ENCODE measurements around the gene TNFRSF17. TPM values are rescaled to one million over a fixed set of nuclear protein-coding genes. Genes with fewer than 3 reads are reported as not detected.

Gene TNFRSF17
- total RNA-seq: not detected in 2 replicates

DNA sequence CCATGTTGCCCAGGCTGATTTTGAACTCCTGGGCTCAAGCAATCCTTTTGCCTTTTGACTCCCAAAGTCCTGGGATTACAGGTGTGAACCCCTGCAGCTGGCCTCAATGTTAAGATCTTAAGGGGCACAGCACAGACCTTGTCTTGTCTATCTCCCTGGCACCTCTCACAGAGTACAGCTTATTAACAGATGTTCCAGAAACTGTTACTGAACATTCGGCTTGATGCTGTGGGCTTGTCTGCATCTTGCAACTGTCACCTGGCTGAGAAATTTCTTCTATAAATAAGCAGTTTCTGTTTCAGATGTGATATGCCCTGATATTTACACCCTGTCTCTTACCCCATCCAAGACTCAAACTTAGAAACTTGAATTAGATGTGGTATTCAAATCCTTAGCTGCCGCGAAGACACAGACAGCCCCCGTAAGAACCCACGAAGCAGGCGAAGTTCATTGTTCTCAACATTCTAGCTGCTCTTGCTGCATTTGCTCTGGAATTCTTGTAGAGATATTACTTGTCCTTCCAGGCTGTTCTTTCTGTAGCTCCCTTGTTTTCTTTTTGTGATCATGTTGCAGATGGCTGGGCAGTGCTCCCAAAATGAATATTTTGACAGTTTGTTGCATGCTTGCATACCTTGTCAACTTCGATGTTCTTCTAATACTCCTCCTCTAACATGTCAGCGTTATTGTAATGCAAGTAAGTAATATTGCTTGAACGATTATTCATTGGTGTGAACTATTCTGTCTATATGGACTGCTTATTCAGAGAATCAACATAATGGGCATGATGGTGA is at the start of gene TNFRSF17:
Gene TNFRSF17 (plus strand): TSS at position 450 of the 791 bp plus-strand sequence. CDS start 115 bp downstream, at position 565.

DNA sequence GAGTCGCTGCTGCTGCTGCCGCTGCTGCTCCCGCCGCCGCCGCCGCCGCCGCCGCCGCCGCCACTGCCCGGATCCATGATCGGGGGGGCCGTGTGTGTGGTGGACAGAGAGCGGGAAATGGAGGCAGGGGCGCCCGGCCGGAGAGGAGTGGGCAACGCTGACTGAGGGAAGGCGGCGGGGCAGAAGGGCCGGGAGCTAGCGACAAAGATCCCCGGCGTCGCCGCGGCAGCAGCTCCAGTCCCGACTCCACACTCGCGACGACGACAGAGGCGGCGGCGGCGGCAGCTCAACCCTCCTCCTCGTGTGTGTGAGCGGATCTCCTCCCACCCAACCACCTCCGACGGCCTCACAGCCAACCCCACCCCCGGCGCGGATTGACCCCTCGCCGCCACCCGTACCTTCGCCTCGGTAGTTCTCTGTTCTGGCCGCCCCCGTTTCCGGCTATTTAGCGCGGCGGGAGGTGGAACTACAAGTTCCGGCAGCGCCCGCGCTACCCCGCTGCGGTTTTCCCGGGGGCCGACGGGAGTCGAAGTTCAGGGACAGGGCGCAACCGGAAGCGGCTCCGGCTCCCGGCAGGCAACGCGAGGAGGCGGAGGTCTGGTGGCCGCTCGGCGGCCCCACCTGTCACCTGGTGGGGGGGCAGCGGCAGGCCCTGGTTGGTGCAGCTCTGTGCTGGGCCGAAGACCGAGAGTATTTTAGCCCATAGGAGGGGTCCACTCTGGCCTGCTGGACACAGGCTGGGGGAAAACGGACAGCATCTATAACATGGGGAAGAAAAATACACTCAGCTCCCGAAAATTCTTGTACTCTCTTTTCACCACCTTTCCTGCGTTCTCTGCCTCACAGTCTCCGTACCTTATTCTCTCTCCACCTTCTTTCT is 49.1 kb upstream of the TNFRSF17 start, which contains the start of gene GSPT1:
Gene GSPT1 (minus strand): TSS at position 313 of the 880 bp plus-strand sequence. CDS start 236 bp downstream, at position 77.

DNA sequence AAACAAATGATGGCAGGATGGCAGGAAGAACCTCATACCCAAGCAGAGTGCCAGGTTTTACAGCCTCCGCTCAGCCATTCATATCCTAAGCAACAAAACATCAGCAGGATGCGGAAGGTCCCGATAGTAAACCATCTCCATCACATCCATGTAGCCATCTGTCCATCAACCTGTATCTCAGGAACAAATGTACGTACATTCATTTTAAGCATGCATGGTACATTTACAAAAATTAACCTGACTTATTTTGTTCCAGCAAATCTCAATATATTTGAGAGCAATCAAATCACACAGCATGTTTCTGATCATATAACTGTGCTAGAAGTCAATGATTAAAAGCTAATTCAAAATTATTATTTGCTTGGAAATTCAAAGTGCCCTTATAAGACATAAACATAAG is 23.1 kb upstream of the TNFRSF17 start, which contains the start of gene NPIPB2:
Gene NPIPB2 (minus strand): TSS at position 101 of the 400 bp plus-strand sequence. CDS start 0 bp downstream, at position 101.

Small RNAs within 50 kb of the gene (small RNA-seq; reads per million reads assigned to genes)
- gene AC007216.5 (not detected), gene UBL5P4 (not detected)

Other genes starting within 250 kb of the TNFRSF17 start
- 35.1 and 35.3 TPM in 2 replicates for gene TXNDC11, start 222.4 kb upstream of the TNFRSF17 start, total RNA-seq
- gene ZC3H7A, start 168.0 kb upstream of the TNFRSF17 start, total RNA-seq: 42.3 and 42.5 TPM in 2 replicates
- 172 and 173 TPM in 2 replicates for gene RSL1D1, start 113.7 kb upstream of the TNFRSF17 start, total RNA-seq
- gene GSPT1, start 49.3 kb upstream of the TNFRSF17 start, total RNA-seq: 119 and 129 TPM in 2 replicates
- gene NPIPB2, start 23.2 kb upstream of the TNFRSF17 start, total RNA-seq: 2.5 and 6.5 TPM in 2 replicates
- 28.7 and 29.5 TPM in 2 replicates for gene SNX29, start 11.5 kb downstream of the TNFRSF17 start, total RNA-seq

Measured in articular chondrocyte of knee joint (primary cell).